ENCODE data around the gene APOBEC3H. TPM values are rescaled to one million over a fixed set of nuclear protein-coding genes. Genes with fewer than 3 reads are reported as not detected.

The APOBEC3H gene
- total RNA-seq, 2 donors from 2014 or later, result 6.2 to 6.9 TPM

- H3K27me3 Mint-ChIP-seq, result no peaks in the 10 kb centered on the region
- no peaks in the 10 kb centered on the region for H3K9me3 Mint-ChIP-seq
- no peak for DNase-seq (ENCODE audit: low spot score)
- peaks cover 5% of the 10 kb centered on the region for H3K36me3 Mint-ChIP-seq
- peak overlapping the region; percentile 95 to 98 for H3K27ac Mint-ChIP-seq
- H3K4me3 Mint-ChIP-seq, result peak overlapping the region; percentile 41
- H3K4me1 Mint-ChIP-seq (ENCODE audit: low read depth in 2 of 2), result peaks cover 73 to 75% of the 10 kb centered on the region in 2 donors
- ATAC-seq, result no peak
Observed at GRCh38 chr22:39087881-39088684, 9.0 kb upstream of the APOBEC3H start.

- peak overlapping the region; percentile 33 for H3K4me3 Mint-ChIP-seq
- peaks cover 5% of the 10 kb centered on the region for H3K36me3 Mint-ChIP-seq
Observed at GRCh38 chr22:39088685-39089032, 8.4 kb upstream of the APOBEC3H start.

GRCh38 chr22:39089928-39090327, 7.1 kb upstream of the APOBEC3H start:
- peaks cover 5% of the 10 kb centered on the region for H3K36me3 Mint-ChIP-seq
- H3K4me1 Mint-ChIP-seq (ENCODE audit: low read depth in 2 of 2), result peaks cover 80 to 83% of the 10 kb centered on the region in 2 donors
- no peak for DNase-seq (ENCODE audit: low spot score)
- peak overlapping the region; percentile 84 for H3K4me3 Mint-ChIP-seq
- H3K27me3 Mint-ChIP-seq, result no peaks in the 10 kb centered on the region
- ATAC-seq, result no peak
- H3K27ac Mint-ChIP-seq, result peak overlapping the region; percentile 95 to 98
- no peaks in the 10 kb centered on the region for H3K9me3 Mint-ChIP-seq

More at GRCh38 chr22:39088685-39089032, 8.4 kb upstream of the APOBEC3H start:
- Mint-ChIP-seq H3K9me3 (no peaks in the 10 kb centered on the region), H3K27ac (peak overlapping the region; percentile 95 to 98), H3K4me1 (ENCODE audit: low read depth in 2 of 2) (peaks cover 71 to 76% of the 10 kb centered on the region in 2 donors), H3K27me3 (no peaks in the 10 kb centered on the region)
- DNase-seq (ENCODE audit: low spot score) (no peak), ATAC-seq (no peak)

- no peaks in the 10 kb centered on the region for H3K27me3 Mint-ChIP-seq
- ATAC-seq, result peak; percentile 86 to 88
- peaks cover 82 to 84% of the 10 kb centered on the region in 2 donors for H3K4me1 Mint-ChIP-seq (ENCODE audit: low read depth in 2 of 2)
- peaks cover 5% of the 10 kb centered on the region for H3K36me3 Mint-ChIP-seq
- no peaks in the 10 kb centered on the region for H3K9me3 Mint-ChIP-seq
- H3K27ac Mint-ChIP-seq, result peak overlapping the region; percentile 95 to 98
- peak; percentile 98 for DNase-seq (ENCODE audit: low spot score)
- peak overlapping the region; percentile 84 for H3K4me3 Mint-ChIP-seq
Observed at GRCh38 chr22:39090426-39091064, 6.5 kb upstream of the APOBEC3H start.

GRCh38 chr22:39091126-39092081, 5.6 kb upstream of the APOBEC3H start:
- peaks cover 84 to 86% of the 10 kb centered on the region in 2 donors for H3K4me1 Mint-ChIP-seq (ENCODE audit: low read depth in 2 of 2)
- peaks cover 2% of the 10 kb centered on the region for H3K36me3 Mint-ChIP-seq
- H3K4me3 Mint-ChIP-seq, result peak overlapping the region; percentile 84
- H3K27ac Mint-ChIP-seq, result peak overlapping the region; percentile 95 to 98
- peak; percentile 0 to 2 for ATAC-seq
- H3K27me3 Mint-ChIP-seq, result no peaks in the 10 kb centered on the region
- no peak for DNase-seq (ENCODE audit: low spot score)
- H3K9me3 Mint-ChIP-seq, result no peaks in the 10 kb centered on the region

GRCh38 chr22:39092111-39092862, 4.8 kb upstream of the APOBEC3H start:
- ATAC-seq (peak; percentile 7 to 9), DNase-seq (ENCODE audit: low spot score) (no peak)
- Mint-ChIP-seq H3K9me3 (no peaks in the 10 kb centered on the region), H3K27me3 (no peaks in the 10 kb centered on the region), H3K4me3 (peak overlapping the region; percentile 84), H3K27ac (peak overlapping the region; percentile 95 to 98), H3K4me1 (ENCODE audit: low read depth in 2 of 2) (peaks cover 85 to 86% of the 10 kb centered on the region in 2 donors), H3K36me3 (no peaks in the 10 kb centered on the region)

- Mint-ChIP-seq H3K36me3 (no peaks in the 10 kb centered on the region), H3K9me3 (no peaks in the 10 kb centered on the region), H3K4me3 (peak overlapping the region; percentile 70), H3K27ac (peak overlapping the region; percentile 95 to 98), H3K4me1 (ENCODE audit: low read depth in 2 of 2) (peaks cover 85 to 86% of the 10 kb centered on the region in 2 donors), H3K27me3 (no peaks in the 10 kb centered on the region)
- no peak for ATAC-seq
- no peak for DNase-seq (ENCODE audit: low spot score)
Observed at GRCh38 chr22:39094717-39095389, 2.2 kb upstream of the APOBEC3H start.

GRCh38 chr22:39095971-39096370, 1.1 kb upstream of the APOBEC3H start:
- DNase-seq (ENCODE audit: low spot score), result no peak
- Mint-ChIP-seq H3K4me1 (ENCODE audit: low read depth in 2 of 2) (peaks cover 84 to 85% of the 10 kb centered on the region in 2 donors), H3K36me3 (no peaks in the 10 kb centered on the region), H3K9me3 (no peaks in the 10 kb centered on the region), H3K27me3 (no peaks in the 10 kb centered on the region), H3K4me3 (peak overlapping the region; percentile 70), H3K27ac (peak overlapping the region; percentile 95 to 98)
- ATAC-seq, result no peak

GRCh38 chr22:39098026-39098425, 982 bp downstream of the APOBEC3H start:
- H3K4me3 Mint-ChIP-seq, result peak overlapping the region; percentile 83
- no peaks in the 10 kb centered on the region for H3K27me3 Mint-ChIP-seq
- H3K4me1 Mint-ChIP-seq (ENCODE audit: low read depth in 2 of 2), result peaks cover 67 to 74% of the 10 kb centered on the region in 2 donors
- H3K36me3 Mint-ChIP-seq, result no peaks in the 10 kb centered on the region
- ATAC-seq (no peak), DNase-seq (ENCODE audit: low spot score) (no peak)
- no peaks in the 10 kb centered on the region for H3K9me3 Mint-ChIP-seq
- H3K27ac Mint-ChIP-seq, result peak overlapping the region; percentile 95 to 98

- Mint-ChIP-seq H3K27me3 (no peaks in the 10 kb centered on the region), H3K27ac (peak overlapping the region; percentile 95 to 98), H3K36me3 (no peaks in the 10 kb centered on the region), H3K4me1 (ENCODE audit: low read depth in 2 of 2) (peaks cover 70 to 74% of the 10 kb centered on the region in 2 donors), H3K9me3 (no peaks in the 10 kb centered on the region), H3K4me3 (peak overlapping the region; percentile 83)
- DNase-seq (ENCODE audit: low spot score) (no peak), ATAC-seq (no peak)
Observed at GRCh38 chr22:39098576-39098975, 1.5 kb downstream of the APOBEC3H start.

GRCh38 chr22:39101226-39101625, 4.2 kb downstream of the APOBEC3H start:
- Mint-ChIP-seq H3K36me3 (no peaks in the 10 kb centered on the region), H3K27ac (peak overlapping the region; percentile 95 to 98), H3K4me3 (no peak overlapping the region), H3K4me1 (ENCODE audit: low read depth in 2 of 2) (peaks cover 49 to 54% of the 10 kb centered on the region in 2 donors), H3K27me3 (no peaks in the 10 kb centered on the region), H3K9me3 (no peaks in the 10 kb centered on the region)
- ATAC-seq (no peak), DNase-seq (ENCODE audit: low spot score) (no peak)

- no peaks in the 10 kb centered on the region for H3K9me3 Mint-ChIP-seq
- no peak for DNase-seq (ENCODE audit: low spot score)
- H3K4me1 Mint-ChIP-seq (ENCODE audit: low read depth in 2 of 2), result peaks cover 30 to 38% of the 10 kb centered on the region in 2 donors
- H3K4me3 Mint-ChIP-seq, result no peak overlapping the region
- no peak for ATAC-seq
- no peaks in the 10 kb centered on the region for H3K27me3 Mint-ChIP-seq
- peak overlapping the region in 1 of 2 donors; percentile 26 for H3K27ac Mint-ChIP-seq
- no peaks in the 10 kb centered on the region for H3K36me3 Mint-ChIP-seq
Observed at GRCh38 chr22:39103431-39103830, 6.4 kb downstream of the APOBEC3H start.
